ENCODE measurements around the gene CSGALNACT2.
"Not testable (repeated sequence)": the region's sequence is repeated elsewhere in the genome, so short reads cannot be mapped to it uniquely, and the experiment has no call there.

CSGALNACT2 gene

DNA sequence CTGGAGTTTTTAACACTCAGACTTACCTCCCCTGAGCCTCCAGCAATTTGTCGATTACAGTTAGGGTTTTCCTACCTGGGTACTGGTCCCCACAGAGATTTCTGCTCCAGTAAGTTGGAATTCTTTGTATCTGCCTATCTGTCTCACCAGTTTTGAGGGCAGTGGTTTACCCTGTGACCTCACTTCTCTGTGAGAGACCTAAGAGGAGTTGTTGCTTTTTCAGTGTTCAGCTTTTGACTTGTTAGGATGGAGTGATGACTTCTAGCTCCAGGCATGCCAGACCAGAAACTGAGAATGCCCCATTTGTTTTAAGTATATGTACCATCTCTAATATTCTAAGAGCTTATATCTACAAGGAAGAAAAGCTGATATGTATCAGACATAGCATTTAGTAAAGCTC lies 42.9 kb downstream of the CSGALNACT2 start:
- no peak for DNase-seq (ENCODE audit: low read depth in 2 of 2)

DNA sequence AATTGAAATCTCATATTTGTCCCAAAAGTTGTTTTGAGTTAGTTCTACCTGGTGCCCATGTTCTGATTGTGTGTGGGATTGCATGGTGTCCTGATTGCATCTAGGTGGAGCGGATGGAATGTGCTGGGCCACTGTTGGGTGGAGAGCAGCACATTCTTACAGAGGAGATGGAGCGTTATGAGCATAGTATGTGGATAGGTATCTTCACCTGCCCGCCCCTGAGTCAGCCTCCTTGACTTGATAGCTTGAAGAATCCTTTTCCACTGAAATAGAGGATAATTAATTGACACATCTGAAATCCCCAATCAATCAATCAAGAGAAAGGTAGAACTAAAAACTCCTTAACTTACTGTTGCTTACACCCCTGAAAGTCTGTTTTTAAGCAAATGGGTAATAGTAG lies 45.5 kb downstream of the CSGALNACT2 start:
- not testable (repeated sequence) for DNase-seq (ENCODE audit: low read depth in 2 of 2)

DNA sequence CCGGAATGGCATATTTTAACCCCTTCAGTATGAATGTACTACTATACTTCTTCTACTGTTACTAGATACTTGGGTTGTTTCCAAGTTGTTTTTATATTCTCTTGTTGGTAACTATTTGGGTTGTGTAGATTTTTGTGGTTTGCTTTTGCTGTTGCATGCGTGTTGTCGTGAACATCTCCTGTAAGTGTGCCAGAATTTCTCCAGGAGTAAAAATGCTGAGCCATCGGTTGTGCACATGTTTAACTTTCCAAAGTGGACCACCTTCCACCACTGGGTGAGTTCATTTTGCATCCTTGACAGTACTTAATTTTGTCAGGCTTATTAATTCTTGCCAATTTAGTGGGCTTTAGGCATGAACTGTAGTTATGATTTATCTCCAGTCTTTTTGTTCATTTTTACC lies 47.9 kb downstream of the CSGALNACT2 start:
- DNase-seq (ENCODE audit: low read depth in 2 of 2): no peak

DNA sequence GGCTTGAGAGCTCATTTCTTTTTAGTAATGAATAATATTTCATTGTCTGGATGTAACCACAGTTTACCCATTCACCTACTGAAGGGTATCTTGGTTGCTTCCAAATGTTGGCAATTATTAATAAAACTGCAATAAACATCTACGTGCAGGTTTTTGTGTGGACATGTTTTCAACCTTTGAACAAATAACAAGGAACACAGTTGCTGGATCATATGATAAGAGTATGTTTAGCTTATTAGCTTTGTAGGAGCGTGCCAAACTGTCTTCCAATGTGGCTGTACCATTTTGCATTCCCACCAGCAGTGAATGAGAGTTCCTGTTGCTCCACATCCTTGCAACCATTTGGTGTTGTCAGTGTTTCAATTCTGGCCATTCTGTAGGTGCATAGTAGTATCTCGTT lies 49.0 kb downstream of the CSGALNACT2 start:
- DNase-seq (ENCODE audit: low read depth in 2 of 2): no peak

DNA sequence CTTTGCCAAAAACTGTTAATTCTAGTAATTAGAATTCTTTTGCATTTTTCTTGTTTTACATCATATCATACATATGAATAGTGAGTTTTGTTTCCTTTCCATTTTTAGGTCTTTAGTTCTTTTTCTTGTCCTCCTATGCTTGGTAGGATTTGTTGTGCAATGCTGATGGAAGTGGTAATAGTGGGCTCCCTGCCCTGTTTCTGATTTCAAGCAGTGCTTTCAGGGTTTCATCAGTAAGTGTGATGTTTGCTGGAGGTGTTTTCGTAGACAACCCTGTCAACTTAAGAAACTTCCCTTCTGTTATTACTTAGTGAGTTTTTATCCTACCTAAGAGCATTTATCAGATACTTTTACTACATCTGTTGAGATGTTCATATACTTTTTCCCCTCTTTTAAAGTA lies 50.5 kb downstream of the CSGALNACT2 start:
- no peak for DNase-seq (ENCODE audit: low read depth in 2 of 2)

DNA sequence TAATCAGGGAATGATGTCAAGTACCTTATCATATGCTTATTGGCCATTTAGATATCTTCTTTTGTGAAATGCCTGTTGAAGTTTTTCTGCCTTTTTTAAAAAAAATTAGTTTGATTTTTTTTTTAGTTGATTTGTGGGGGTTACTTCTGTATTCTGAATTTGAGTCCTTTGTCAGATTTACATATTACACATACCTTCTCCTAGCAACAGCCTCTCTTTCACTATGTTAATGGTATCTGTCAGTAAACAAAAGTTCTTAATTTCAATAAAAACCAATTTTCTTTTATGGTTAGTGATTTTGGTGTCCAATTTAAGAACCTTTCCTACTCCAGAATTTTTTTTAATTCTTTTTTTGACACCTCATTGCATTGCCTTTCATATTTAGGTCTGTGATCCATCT lies 52.0 kb downstream of the CSGALNACT2 start:
- no peak for DNase-seq (ENCODE audit: low read depth in 2 of 2)

DNA sequence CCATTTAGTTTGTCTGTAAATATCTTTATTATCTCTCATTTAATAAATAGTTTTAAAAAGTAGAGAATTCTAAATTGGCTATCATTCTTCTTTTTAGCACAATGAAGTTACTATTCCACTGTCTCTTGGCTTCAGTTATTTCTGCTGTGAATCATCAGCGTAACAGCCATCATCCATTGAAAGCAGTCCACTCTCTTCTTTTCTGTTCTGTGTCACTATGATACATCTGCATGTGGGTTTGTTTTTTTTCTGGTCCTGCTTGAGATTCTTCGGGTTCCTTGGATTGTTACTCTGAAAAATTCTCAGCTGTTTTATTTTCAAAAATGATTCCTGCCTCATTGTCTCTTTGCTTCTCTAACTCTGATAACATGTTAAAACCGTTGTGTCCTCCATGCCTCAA lies 52.5 kb downstream of the CSGALNACT2 start:
- DNase-seq (ENCODE audit: low read depth in 2 of 2): no peak

DNA sequence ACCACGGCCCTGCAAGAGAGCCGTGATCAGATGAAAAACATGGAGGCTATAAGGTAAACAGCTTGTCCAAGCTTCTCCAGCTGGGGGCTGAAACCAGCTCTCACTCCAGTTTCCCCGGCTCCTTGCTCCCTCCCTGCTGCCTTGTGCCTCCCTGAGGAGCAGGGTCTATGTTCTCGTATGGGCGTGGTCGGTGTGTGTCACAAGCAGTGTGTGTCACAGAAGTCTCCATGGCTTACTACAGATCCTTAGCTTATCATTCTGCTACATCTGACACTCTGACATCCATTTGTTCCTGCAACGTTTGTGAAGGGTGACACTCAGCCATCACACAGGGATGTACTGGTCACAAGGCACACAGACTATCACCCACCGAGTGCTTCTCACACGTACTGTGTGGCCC lies 54.6 kb downstream of the CSGALNACT2 start:
- no peak for DNase-seq (ENCODE audit: low read depth in 2 of 2)

DNA sequence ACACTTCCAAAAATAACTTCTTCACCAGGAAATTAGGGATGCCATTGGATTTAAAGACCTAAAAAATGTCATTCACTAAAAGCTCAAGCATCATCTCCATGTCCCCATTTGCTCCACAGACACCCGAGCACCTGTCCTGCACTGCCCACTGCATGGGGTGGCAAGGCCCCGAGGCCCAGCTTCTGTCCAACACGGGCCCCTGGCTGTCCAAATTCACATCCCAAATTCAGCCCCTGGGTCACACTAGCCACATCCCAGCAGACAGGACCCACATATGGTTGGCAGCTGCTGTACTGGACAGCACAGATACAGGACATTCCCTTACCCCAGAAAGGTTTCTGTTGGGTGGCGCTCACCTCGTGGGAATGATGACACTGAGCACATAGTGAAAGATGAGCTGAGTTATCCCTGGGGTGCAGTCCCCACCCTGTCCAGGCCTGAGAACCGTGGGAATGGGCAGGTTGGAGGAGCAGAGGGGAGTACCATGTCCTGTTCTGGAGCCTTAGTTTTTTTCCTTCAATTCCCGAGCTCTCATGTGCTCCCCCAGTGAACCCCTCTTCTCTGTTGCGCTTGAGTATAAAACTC lies 55.3 kb downstream of the CSGALNACT2 start:
- DNase-seq (ENCODE audit: low read depth in 2 of 2): no peak

DNA sequence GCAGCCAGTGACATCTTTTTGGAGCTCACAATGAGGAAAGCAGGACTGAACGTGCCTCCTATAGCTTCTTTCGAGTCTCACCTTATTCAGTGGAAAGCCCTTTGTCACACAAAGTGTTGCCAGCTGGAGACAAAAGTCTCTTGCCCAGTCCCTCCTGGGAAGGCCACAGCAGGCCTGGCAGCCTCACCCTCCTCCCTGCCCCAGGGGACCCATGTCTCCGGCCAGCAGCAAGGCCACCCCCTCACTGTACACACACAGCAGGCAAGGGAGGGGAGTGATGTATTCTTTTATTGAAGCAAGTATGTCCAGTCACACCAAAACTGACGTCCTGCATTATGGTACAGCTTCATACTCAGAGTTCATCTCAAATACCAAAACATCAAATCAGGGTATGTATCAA lies 56.0 kb downstream of the CSGALNACT2 start:
- no peak for DNase-seq (ENCODE audit: low read depth in 2 of 2)

DNA sequence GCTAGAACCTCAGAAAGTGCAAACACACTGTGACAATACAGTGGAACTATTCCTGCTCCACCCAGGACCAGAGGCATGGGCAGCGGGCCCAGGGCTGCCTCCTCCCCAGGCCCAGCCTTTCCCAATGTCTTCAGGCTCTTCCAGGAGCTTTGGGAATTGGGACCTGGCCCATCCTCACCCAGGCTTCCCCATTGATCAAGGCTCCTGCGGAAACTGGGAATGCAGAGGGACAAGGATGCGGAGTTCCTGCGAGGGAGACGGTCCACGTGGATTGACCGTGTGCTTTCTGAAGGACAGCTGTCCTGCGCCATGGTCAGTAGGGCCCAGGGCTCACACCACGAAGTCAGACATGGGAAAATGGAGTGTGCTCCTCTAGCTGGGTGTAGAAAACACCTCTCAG lies 56.6 kb downstream of the CSGALNACT2 start:
- DNase-seq (ENCODE audit: low read depth in 2 of 2): no peak

DNA sequence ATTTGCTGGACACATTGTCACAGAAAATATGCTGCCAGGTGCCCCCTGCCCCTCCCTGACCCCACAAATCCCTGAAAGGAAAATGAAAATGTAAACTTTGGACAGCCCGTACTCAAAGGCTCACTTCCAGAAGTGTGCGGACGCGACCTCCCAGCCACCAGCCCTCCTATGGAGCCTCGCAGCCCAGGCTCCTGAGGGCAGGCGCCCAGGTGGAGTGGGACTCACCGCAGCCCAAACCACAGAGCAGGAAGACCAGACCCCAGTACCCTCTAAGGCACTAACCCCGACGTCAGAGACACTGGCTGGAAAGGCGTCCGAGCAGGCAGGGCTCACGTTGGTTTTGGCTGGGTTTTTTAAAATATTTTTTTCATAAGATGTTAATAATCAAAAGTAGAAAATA lies 57.3 kb downstream of the CSGALNACT2 start:
- no peak for DNase-seq (ENCODE audit: low read depth in 2 of 2)

DNA sequence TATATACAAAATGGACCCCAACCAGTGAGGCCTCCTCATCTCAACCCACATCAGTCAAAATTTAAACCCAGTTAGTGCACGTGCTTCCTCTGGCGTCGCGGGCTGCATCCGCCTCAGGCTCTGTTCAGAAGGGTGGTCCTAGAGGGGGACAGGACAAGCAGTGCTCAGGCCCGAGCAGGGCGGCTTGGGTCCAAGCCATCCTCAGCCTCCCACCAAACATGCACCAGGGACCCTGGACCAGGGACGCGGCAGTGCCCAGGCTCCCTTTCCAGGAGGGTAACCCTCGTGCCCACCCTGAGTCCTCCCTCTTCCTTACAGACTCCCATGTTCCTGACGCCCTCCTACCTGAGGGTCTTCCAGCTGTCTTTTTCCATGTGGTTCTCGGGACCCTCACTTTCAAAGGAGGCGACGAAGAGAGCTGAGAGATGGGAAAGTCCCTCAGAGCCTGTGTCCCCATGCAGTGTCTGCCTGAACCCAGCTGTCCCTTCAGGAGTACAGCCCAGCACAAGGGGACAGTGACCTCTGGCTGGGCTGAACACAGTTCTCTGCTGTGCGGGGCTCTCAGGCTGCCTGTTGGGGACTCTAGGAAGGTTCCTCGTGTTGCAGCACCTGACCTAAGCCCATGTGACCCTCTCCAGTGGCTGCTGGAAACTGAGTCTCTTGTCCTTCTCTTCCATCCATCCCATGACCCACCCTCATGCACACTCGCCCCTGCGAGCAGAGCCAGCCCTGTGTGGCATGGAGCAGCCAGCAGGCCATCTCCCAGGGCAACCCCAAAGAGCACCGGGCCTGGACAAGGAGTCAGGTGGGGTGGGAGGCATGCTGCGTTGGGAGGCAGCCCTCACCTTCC lies 58.1 kb downstream of the CSGALNACT2 start:
- DNase-seq (ENCODE audit: low read depth in 2 of 2): no peak

DNA sequence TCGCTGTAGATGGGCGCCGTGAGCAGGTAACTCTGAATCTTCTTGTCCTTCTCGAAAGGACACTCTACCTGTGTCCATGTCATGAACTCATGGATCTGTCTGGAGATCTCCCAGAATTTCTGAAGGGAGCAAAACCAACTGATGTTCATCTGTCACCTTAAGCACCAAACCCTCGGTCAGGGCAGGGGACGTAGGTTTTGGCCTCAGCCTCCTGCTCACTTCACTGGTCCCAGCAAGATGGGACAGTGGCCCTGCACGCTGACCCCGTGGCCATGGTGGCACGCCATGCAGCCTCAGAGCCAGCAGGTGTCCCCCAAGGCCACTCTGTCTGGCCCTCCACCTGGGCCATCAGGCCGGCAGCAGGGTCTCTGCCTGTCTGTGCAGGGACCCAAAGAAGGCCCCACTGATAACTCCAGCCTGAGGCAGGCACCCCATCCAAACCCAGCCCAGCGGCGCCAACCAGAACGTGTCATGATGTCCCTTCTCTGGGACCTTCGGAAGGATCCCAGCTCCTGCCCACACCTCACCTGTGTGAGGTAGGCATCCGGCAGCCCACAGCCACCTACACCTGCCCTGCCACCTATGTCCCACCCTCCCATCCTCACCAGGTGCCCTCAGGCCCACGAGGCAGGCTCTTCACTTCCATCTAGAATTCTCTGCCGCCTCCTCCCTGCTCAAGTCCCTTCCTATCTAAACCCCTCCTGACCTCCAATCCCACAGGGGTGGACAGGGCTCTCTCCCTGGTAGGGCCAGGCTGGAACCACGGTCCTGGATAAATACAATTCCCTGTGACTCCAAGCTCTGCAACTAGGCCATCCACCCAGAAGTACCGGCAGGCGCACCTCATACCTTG lies 59.0 kb downstream of the CSGALNACT2 start:
- no peak for DNase-seq (ENCODE audit: low read depth in 2 of 2)

DNA sequence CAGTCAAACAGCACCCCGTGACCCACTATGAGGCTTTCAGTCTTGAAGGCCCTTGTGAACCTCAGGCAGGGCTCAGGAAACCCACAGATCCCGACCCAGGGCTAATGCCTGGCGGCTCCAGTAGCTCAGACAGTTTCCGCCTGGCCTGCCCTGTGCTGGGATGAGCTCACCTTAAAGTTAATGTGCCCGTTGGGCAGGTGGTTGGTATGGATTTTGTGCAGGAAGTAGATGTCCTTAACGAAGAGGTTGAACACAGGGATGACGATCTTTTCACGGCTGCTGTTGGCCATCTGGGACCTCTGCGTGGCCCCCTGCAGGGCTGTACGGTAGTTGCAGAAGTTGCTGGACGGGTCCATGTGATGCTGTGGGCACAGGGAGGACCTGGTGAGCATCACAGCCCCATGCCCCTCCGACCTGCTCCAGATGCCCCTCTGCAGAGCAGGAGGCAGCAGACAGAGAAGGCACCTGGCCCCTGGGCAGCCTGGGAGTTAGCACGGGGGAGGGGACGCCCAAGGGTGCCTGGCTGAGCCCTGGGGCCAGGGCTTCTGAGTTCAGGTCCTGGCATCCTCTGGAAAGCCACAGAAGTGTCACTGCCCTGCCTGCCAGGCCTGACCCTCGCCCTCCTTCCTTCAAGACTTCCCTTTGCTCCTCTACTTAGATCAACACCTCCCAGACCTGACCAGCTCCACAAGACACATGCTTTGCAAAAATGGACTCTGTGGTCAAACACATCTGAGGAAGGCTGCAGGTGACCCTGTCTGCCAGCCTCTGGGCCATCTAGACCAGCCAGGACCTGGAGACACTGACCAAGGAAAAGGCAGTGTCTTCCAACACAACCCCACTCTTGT lies 59.8 kb downstream of the CSGALNACT2 start:
- no peak for DNase-seq (ENCODE audit: low read depth in 2 of 2)

DNA sequence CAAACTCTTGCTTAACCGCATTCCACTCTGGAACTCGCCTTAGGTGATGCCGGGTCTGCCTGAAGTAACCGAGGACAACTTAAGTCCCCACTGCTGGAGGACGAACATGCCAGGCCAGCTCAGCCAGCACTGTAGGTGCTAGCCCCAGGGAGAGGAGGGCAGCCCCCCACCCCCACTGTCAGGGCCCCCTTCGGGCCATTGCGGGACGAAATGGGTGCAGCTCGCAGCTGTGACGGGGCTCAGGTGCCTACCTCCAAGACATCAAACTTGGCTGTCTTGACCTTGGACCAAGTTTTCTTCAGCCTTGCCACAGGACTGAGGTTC lies 60.4 kb downstream of the CSGALNACT2 start:
- DNase-seq (ENCODE audit: low read depth in 2 of 2): no peak

DNA sequence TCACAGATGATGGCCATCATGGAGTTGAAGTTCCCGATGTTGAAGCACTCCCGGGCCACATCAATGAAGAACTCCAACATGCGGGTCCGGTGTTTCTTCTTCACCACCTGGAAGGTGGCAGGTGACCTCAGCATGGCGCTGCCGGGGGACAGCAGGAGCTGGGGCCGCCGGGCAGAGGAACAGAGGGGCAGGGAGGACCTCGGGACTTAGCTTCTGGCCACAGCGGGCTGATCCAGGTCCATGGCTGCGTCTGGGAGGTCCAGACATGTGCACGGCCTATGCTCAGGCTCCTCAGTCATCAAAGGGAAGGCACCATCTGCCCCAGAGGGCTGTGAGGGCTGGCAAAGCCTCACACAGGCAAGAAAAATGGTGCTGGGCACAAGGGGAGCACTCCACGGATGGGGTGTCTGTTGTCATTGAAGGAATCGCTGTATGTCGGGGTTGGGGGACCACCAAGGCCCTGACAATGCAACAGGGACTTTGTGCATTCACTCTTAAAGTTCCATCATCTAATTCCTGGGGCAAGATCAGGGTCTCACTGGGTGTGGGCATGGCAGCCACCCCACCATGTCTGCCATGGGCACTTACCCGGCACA lies 60.9 kb downstream of the CSGALNACT2 start:
- no peak for DNase-seq (ENCODE audit: low read depth in 2 of 2)

DNA sequence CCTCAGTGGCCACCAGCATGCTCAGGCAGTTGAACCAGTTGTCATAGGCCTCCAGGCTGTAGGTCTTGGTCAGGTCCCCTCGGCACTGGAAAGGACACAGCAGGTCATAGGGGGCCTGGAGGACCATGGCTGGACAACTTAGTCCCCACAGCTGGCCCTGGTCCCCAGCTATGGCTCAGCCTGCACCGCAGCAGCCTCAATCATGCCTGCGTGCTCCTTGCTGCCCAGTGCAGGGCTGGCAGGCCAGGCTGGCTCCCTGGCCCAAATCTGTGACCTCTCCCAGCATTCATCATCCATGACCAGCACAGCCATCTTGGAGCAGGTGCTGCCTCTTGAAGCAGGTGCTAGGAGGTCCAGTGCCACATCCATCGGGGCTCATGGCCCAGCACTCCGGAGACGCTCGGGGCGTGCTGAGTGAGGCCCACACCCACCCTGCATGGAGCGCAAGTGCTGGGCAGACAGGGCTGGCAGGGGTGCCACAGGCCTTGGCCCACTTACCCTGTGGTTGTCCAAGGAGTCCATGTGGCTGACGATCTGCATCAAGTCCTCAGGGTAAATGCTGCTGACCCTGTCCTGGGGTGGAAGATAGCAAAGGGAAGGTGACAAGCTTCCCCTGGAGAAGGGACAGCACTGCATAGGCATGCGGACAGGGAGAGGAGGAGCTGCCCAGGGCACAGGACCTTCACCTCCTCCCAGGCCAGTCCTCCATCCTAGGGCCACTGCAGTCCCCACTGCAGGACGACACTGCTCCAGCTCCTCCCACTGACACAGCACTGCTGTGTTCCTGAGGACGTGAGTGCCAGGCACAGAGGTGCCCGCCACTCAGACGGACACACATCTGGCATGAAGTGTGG lies 61.7 kb downstream of the CSGALNACT2 start:
- DNase-seq (ENCODE audit: low read depth in 2 of 2): no peak

DNA sequence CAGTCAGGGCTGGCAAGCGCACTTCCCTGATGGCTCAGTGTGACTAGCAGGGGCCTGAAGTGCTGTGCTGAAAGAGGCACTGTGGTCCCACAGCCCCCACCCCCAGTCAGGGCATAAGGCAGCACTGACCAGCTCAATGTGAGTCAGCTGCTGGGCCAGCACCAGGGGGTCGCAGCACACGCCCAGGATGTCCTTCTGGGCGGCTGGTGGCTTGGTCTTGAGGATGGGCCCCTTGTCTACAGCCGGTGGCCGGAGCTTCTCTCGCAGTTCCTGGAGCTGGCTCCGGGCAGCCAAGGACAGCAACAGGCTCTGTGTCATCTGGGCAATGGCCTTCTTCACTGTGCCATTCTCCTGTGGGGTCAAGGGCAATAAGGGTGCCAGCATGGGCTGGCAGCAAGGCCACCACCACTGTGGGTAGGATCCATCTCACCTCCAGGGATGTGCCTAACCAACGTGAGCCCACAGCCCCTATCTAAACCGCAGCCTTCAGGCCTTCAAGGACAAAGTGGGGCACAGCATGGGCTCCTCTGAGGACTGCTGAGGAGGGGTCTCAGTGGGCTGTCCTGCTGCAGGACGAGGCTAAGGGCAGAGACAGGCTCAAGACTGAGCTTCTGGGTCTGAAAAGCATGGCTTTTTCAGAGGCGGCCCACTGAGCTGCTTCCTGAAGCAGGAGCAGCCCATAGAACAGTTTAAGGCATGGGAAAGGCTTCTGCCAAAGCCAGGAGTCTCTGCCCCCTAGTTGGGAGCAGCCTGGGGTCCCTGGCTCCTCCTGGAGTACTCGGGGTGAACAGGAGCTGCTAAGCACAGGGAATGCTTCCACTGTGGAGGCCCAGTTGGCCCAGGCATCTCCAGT lies 62.5 kb downstream of the CSGALNACT2 start:
- no peak for DNase-seq (ENCODE audit: low read depth in 2 of 2)
